Endothelial cell of umbilical vein (primary cell): ENCODE measurements around the gene TYR. TPM values are rescaled to one million over a fixed set of nuclear protein-coding genes. Genes with fewer than 3 reads are reported as not detected.

Experiments
- BruUV-seq: library from RNA; stranded (reverse); fragments of 400-500 nt; replicated peaks from 2 replicates; lab custom pipeline; 2021; lab: Mats Ljungman, UMichigan
- CTCF ChIA-PET: fragments of 300-600, 350-600 bp; sonication (Branson Sonifier 250); formaldehyde crosslinking; loops from one replicate; lab custom pipeline; 2021; ENCODE audit warnings: antibody characterized with exemption, inconsistent platforms; lab: Charles Lee
- POLR2A ChIA-PET: fragments of 300-600, 350-600 bp; sonication (Branson Sonifier 250); formaldehyde crosslinking; loops from one replicate; lab custom pipeline; 2021; ENCODE audit warnings: antibody characterized with exemption, inconsistent platforms; lab: Charles Lee
- DNase-seq: peaks from one replicate; pipeline ENCODE4 v3.0.0-alpha.2; 2011; ENCODE audit warnings: low read depth, low spot score
- FAIRE-seq: peaks from 2 replicates; lab custom pipeline; 2011; peaks lifted over from hg19 to GRCh38; lab: Jason Lieb, UNC
- H2AFZ ChIP-seq: 2 replicates; pipeline ENCODE4 v1.6.0; 2012; ENCODE audit warnings: low read depth, low read length, control low read depth, inconsistent platforms
- H3K27ac ChIP-seq: 2 replicates; pipeline ENCODE4 v1.5.1; 2011; ENCODE audit warnings: low read depth, mild to moderate bottlenecking, control low read depth, low read length, moderate library complexity; ENCODE audit not compliant: insufficient read depth
- H3K27me3 ChIP-seq, 2 experiments: 2 replicates each; pipeline versions ENCODE4 v1.6.0 to v1.6.1; 2011; ENCODE audit warnings: low read length in 2 of 2, mixed read lengths in 1 of 2; ENCODE audit not compliant: control insufficient read depth in 2 of 2, insufficient read depth in 2 of 2
- H3K36me3 ChIP-seq, 2 experiments: 2 replicates in 1 of 2; 3 replicates in 1 of 2; pipeline ENCODE4 v1.5.1; 2011; ENCODE audit warnings: low read length in 2 of 2, mild to moderate bottlenecking in 1 of 2, moderate library complexity in 1 of 2; ENCODE audit not compliant: control insufficient read depth in 2 of 2, insufficient read depth in 2 of 2; ENCODE audit errors: extremely low read depth in 1 of 2
- H3K4me1 ChIP-seq: 3 replicates; pipeline ENCODE4 v1.5.1; 2011; ENCODE audit warnings: mild to moderate bottlenecking, low read length; ENCODE audit not compliant: control insufficient read depth, insufficient read depth; ENCODE audit errors: extremely low read depth
- H3K4me2 ChIP-seq: 2 replicates; pipeline ENCODE4 v1.6.1; 2011; ENCODE audit warnings: low read length, control low read depth, mixed read lengths; ENCODE audit not compliant: insufficient read depth
- H3K4me3 ChIP-seq, 3 experiments: fragments of 200-600 bp in 1 of 3; sonication (generic), shearing (Covaris generic) in 1 of 3; replicated peaks in 1 of 3; 2 replicates each; pipeline ENCODE4 v1.5.1; 2011 to 2016; ENCODE audit warnings: control low read depth in 3 of 3, low read length in 3 of 3, mild to moderate bottlenecking in 2 of 3, inconsistent platforms in 1 of 3, low read depth in 1 of 3, moderate library complexity in 1 of 3; ENCODE audit not compliant: insufficient read depth in 1 of 3
- H3K79me2 ChIP-seq: 2 replicates; pipeline ENCODE4 v1.6.0; 2012; ENCODE audit warnings: low read length, inconsistent platforms; ENCODE audit not compliant: control insufficient read depth, insufficient read depth
- H3K9ac ChIP-seq: replicated peaks from 2 replicates; pipeline ENCODE3; 2011; ENCODE audit warnings: low read length, control low read depth; ENCODE audit not compliant: insufficient read depth; ENCODE audit errors: extremely low read depth
- H3K9me1 ChIP-seq: replicated peaks from 3 replicates; pipeline ENCODE4 v1.6.0; 2011; ENCODE audit warnings: mild to moderate bottlenecking, low read length; ENCODE audit not compliant: control insufficient read depth, insufficient read depth; ENCODE audit errors: extremely low read depth
- H3K9me3 ChIP-seq: replicated peaks from 2 replicates; pipeline ENCODE4 v1.5.1; 2012; ENCODE audit warnings: low read length, inconsistent platforms; ENCODE audit not compliant: control insufficient read depth, insufficient read depth
- H4K20me1 ChIP-seq: replicated peaks from 2 replicates; pipeline ENCODE3; 2011; ENCODE audit warnings: mild to moderate bottlenecking, low read length; ENCODE audit not compliant: control insufficient read depth, insufficient read depth; ENCODE audit errors: extremely low read depth
- CTCF ChIP-seq, 2 donors: IDR thresholded peaks; 1 replicate in 1 of 2; 2 replicates in 1 of 2; pipeline ENCODE4 v1.5.1; 2011; ENCODE audit warnings: low read length in 2 of 2, mild to moderate bottlenecking in 2 of 2, moderate library complexity in 2 of 2, control low read depth in 1 of 2, inconsistent platforms in 1 of 2, low read depth in 1 of 2; ENCODE audit not compliant: insufficient read depth in 1 of 2; ENCODE audit errors: extremely low read depth in 1 of 2
- EZH2 ChIP-seq: IDR thresholded peaks from 2 replicates; pipeline ENCODE4 v1.6.1; 2012; ENCODE audit warnings: borderline replicate concordance, low read depth, mild to moderate bottlenecking, moderate library complexity, low read length, inconsistent platforms; ENCODE audit not compliant: severe bottlenecking
- FOS ChIP-seq: IDR thresholded peaks from 2 replicates; pipeline ENCODE4 v1.6.1; 2011; ENCODE audit warnings: mild to moderate bottlenecking, low read length, moderate library complexity, borderline replicate concordance; ENCODE audit not compliant: insufficient read depth
- GATA2 ChIP-seq: IDR thresholded peaks from 2 replicates; pipeline ENCODE4 v1.7.0; 2011; ENCODE audit warnings: low read depth, mild to moderate bottlenecking, moderate library complexity, mixed read lengths, low read length; ENCODE audit not compliant: insufficient read length, insufficient read depth
- JUN ChIP-seq: IDR thresholded peaks from 2 replicates; pipeline ENCODE4 v1.6.1; 2011; ENCODE audit warnings: borderline replicate concordance, low read depth; ENCODE audit not compliant: insufficient read length, insufficient read depth
- MAX ChIP-seq: IDR thresholded peaks from 2 replicates; pipeline ENCODE4 v1.6.1; 2011; ENCODE audit not compliant: insufficient read depth, insufficient read length
- MYC ChIP-seq: IDR thresholded peaks from one replicate; pipeline ENCODE4 v1.6.1; 2011; ENCODE audit warnings: mild to moderate bottlenecking, low read depth, low read length
- POLR2A ChIP-seq: IDR thresholded peaks from 2 replicates; pipeline ENCODE4 v1.6.1; 2012; ENCODE audit warnings: low read depth, mild to moderate bottlenecking, control low read depth, low read length
- POLR2AphosphoS5 ChIP-seq: IDR thresholded peaks from 2 replicates; pipeline ENCODE4 v1.6.1; 2012; ENCODE audit warnings: low read depth, mild to moderate bottlenecking, control low read depth, low read length, moderate library complexity; ENCODE audit not compliant: insufficient read depth
- dilution Hi-C: fragments of 300-500 bp; cut with MboI; formaldehyde crosslinking; loops from one replicate; pipeline ENCODE4 v1.15.0; 2019; ENCODE audit warnings: low sequenced_read_pairs; ENCODE audit not compliant: extremely low pct_ligation_motif_present
- intact Hi-C: fragments of 100-400 bp; cut with micrococcal nuclease; formaldehyde crosslinking; loops from one replicate; pipeline ENCODE4 v1.10.0; 2022
- polyA plus RNA-seq, 4 experiments: library from polyadenylated mRNA; depleted of rRNA in 3 of 4; stranded (reverse) in 3 of 4; unstranded in 1 of 4; fragments of >200 nt; gene quantifications; 2 replicates each; pipeline versions ENCODE4 v1.2.1 to v1.2.3, GENCODE V29; 2011 to 2012; ENCODE audit warnings: missing spikeins in 1 of 4
- total RNA-seq: library from RNA; stranded (reverse); gene quantifications from 2 replicates; pipeline ENCODE4 v1.2.3, GENCODE V29; 2021

TYR gene
- total and polyA plus RNA-seq, 2 donors (not counting 3 experiments of a cell fraction or from before 2014, with no cell fraction given), result not detected

GRCh38 chr11:89203814-89204213 lies 26.1 kb downstream of the TYR start:
- Histone ChIP-seq H4K20me1 (no peaks in the 10 kb centered on the region), H3K9ac (no peak overlapping the region), H3K27ac (no peak overlapping the region), H2AFZ (peak overlapping the region; percentile 23), H3K4me3 (no peak overlapping the region), H3K4me2 (no peak overlapping the region), H3K9me3 (no peaks in the 10 kb centered on the region), H3K79me2 (no peaks in the 10 kb centered on the region), H3K4me1 (no peaks in the 10 kb centered on the region), H3K27me3 (no peaks in the 10 kb centered on the region), H3K9me1 (no peaks in the 10 kb centered on the region), H3K36me3 (no peaks in the 10 kb centered on the region)
- CTCF ChIA-PET, result interaction anchor here (0.7 to 1.3 kb wide), 3 partner anchors 10 to 411 kb away, joined by 3 to 5 read pairs (median 3); no protein-coding TSS in a partner anchor
- no TSS peak for BruUV-seq
- dilution Hi-C loops, result no loop called here
- intact Hi-C loops, result no loop called here
- TF ChIP-seq CTCF (IDR thresholded peaks at IDR 0.05; ENCODE audit: extremely low read depth in 1 of 2, insufficient read depth in 1 of 2, low read depth in 1 of 2, low read length in 2 of 2) (no peak), POLR2AphosphoS5 (no peak), POLR2A (no peak), FOS (no peak), GATA2 (no peak)
- POLR2A ChIA-PET, result no interaction called here
- FAIRE-seq (no peak), DNase-seq (no peak)

GRCh38 chr11:89205378-89205777 lies 27.7 kb downstream of the TYR start:
- Histone ChIP-seq H3K4me1 (no peaks in the 10 kb centered on the region), H3K27ac (no peak overlapping the region), H3K27me3 (no peaks in the 10 kb centered on the region), H3K79me2 (no peaks in the 10 kb centered on the region), H4K20me1 (no peaks in the 10 kb centered on the region), H3K9me3 (no peaks in the 10 kb centered on the region), H2AFZ (no peak overlapping the region), H3K9me1 (no peaks in the 10 kb centered on the region), H3K4me2 (no peak overlapping the region), H3K36me3 (no peaks in the 10 kb centered on the region), H3K4me3 (no peak overlapping the region), H3K9ac (no peak overlapping the region)
- TF ChIP-seq EZH2 (no peak), MYC (no peak), MAX (no peak), JUN (no peak), CTCF (IDR thresholded peaks at IDR 0.05; ENCODE audit: extremely low read depth in 1 of 2, insufficient read depth in 1 of 2, low read depth in 1 of 2, low read length in 2 of 2) (peak in 1 of 2 donors; percentile 23), POLR2AphosphoS5 (no peak)
- FAIRE-seq, result no peak
- dilution Hi-C loops, result no loop called here
- intact Hi-C loops, result loop anchor here (1.0 to 5.0 kb wide), 2 partner anchors 108 to 412 kb away; no protein-coding TSS in a partner anchor
- peak; percentile 47 for DNase-seq
- BruUV-seq, result no TSS peak
- ChIA-PET CTCF (no interaction called here), POLR2A (no interaction called here)
